GM19452 (cell line): ENCODE data around the gene CTCF.
A peak's percentile ranks its signal among the peaks of the same experiment; 100 is the strongest.

Experiments
- ATAC-seq: cut with Tn5 transposase; IDR thresholded peaks from one replicate; pipeline ENCODE4 v1.9.1; 2021; ENCODE audit not compliant: unreplicated experiment

Gene CTCF

DNA sequence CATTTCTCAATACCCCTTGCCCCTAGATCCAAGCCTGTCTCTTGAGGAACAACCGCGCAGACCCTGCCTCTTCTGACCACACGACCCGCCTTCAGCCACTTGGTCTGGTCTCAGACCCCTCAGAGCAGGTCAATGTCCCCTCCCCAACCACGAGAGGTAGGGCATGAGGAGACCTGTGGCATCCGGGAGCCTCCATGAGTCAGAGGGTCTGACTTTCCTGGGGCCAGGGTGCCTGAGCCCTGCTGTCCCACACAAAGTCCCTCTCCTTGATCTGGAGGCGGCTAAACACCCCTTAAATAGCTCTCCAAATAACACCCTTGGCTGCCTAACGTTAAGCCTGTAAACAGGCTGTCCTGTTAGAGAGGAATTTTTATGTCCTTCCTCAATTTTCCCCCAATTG, 87.7 kb downstream of the CTCF start:
- no peak for ATAC-seq

DNA sequence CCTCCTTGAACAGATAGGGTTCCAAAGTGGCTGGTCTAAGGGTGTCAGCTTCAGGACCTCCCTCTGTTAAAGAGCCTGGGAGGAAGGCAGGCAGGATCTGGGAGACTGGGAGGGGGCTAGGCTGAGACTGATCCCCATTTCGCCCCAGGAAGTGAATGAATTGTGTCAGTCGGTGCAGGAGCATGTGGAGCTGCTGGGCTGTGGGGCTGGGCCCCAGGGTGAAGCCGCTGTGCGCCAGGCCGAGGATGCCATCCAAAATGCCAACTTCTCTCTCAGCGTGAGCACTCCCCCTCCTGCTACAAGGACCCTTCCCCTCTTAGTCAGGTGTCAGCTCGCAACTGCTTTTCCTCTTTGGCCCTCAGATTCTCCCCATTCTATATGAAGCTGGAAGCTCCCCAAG, 88.7 kb downstream of the CTCF start:
- ATAC-seq: no peak

DNA sequence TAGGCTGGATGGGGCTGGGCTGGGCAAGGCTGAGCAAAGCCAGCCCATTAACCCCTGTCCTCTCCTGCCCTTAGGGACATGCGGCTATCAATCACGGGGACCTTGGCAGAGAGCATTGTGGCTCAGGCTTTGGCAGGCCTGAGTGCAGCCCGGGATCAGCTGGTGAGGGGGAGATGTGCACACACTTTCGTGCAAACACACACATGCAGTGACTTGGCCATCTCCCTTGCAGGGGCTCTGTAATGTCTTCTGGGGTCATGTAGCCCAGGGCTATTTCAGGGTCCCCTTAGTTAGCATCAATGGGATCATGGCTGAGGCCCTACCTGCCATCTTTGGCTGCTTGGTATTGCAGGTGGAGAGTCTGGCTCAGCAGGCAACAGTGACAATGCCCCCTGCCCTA, 89.5 kb downstream of the CTCF start:
- no peak for ATAC-seq

GRCh38 chr16:67652578-67653127, 90.3 kb downstream of the CTCF start:
- no peak for ATAC-seq

DNA sequence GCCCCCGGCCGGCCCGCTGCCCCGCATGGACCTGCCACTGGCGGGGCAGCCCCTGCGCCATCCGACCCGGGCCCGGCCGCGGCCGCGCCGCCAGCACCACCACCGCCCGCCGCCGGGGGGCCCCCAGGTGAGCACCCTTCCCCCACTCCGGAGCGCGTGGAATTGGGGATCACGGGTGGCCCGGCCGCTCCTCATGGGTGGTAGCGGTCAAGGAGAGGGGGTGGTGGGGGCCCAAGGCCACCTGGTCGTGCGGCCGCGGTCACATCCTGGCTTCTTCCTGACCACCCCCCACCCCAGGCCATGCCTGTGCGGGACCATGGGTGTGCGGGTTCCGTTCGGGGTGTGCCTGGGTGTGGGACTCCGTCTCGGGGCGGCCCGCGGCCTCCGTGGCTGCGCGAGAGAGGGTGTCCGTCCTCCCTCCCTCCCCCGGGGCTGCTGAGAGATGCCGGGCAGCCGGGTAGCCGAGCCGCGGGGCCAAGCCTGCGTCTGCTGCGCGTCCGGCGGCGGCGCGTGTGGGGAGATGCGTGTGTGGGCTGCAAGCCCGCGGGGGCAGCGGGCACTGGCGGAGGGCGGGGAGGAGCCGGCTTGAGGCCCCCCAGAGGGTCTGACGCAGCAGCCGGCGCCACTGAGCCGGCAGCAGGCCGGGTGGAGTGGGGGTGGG, 90.9 kb downstream of the CTCF start:
- ATAC-seq: no peak

- no peak for ATAC-seq
Measured at GRCh38 chr16:67653789-67654402, 91.6 kb downstream of the CTCF start.

GRCh38 chr16:67654403-67654911, 92.1 kb downstream of the CTCF start:
- no peak for ATAC-seq

DNA sequence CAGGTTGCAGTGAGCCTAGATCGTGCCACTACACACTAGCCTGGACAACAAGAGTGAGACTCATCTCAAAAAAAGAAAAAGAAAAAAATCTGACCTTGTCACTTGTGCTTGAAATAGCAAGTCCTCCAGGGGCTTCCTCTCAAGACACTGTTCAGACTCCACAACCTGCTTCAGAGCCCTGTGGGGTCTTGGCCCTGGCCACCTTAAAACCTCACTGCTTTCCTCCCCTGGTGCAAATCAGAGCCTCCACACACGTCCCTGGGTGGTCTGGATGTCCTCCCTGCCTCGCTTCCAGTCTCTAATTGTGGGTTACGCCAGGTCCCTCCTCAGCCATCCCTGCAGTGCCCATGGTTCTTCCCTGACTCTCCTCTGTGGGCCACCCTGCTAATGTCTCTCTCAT, 93.0 kb downstream of the CTCF start:
- no peak for ATAC-seq

DNA sequence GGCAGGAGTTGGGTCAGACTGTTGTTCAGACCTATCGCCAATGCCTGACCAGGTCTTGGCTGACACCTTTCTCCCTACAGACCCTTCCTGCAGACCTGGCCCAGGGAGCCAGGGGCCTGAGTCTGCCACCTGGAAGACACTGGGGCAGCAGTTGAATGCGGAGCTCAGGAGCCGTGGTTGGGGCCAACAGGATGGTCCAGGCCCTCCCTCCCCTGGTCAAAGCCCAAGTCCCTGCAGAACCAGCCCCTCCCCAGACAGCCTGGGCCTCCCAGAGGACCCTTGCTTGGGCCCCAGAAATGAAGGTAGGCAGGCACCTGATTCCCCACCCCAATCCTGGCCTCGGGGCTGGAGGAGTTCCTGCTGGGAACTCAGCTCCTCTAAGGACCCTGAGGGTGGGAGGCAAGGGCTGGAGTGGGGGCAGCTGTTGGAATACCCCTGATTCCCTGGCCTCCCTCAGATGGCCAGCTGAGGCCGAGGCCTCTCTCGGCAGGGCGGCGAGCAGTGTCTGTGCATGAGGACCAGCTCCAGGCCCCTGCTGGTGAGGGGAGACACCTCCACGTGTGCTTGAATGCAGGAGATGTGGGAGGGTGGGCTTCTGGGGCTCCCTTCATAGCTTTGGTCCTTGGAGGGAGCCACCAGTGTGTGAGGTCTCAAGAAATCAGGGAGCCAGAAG, 94.2 kb downstream of the CTCF start:
- no peak for ATAC-seq

- no peak for ATAC-seq
Measured at GRCh38 chr16:67657017-67657608, 94.8 kb downstream of the CTCF start.

GRCh38 chr16:67657751-67658518, 95.6 kb downstream of the CTCF start:
- ATAC-seq: no peak

DNA sequence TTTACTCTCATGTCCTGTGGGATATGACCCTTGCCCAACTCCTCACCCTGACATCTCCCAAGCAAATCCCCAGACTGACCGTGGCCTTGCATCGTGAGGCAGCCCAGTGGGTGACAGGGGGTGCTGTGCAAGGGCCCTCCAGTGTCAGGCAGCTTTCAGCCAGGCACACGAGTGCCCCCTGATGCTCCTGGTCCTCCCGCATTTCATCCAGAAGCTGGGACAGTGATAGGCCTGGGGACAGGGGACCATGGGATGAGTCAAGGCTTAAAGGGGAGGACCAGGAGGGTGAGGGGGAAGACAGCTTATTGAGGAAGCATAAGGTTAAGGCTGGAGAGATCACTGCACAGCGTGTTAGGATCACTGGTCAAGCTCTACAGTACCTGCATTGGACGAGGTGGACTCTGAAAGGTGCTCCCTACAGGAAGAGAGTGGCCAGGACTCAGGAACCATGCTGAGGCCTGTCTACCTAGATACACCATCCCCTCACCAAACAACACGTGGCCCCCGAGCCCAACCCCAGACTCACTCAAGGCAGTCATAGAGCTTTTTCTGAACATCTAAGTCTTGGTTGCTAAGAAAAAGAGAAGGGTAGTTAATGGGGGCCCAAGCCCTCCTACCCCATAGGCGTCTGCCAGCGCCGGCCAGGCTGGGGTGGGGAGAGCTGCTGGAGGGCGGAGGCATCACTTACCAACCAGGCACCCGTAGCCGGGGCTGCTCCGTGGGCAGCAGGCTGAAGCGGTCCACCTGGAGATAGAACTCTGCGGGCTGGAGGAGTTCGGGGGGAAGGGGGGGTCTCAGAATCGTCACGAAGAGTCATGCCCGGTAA, 96.7 kb downstream of the CTCF start:
- ATAC-seq: no peak

DNA sequence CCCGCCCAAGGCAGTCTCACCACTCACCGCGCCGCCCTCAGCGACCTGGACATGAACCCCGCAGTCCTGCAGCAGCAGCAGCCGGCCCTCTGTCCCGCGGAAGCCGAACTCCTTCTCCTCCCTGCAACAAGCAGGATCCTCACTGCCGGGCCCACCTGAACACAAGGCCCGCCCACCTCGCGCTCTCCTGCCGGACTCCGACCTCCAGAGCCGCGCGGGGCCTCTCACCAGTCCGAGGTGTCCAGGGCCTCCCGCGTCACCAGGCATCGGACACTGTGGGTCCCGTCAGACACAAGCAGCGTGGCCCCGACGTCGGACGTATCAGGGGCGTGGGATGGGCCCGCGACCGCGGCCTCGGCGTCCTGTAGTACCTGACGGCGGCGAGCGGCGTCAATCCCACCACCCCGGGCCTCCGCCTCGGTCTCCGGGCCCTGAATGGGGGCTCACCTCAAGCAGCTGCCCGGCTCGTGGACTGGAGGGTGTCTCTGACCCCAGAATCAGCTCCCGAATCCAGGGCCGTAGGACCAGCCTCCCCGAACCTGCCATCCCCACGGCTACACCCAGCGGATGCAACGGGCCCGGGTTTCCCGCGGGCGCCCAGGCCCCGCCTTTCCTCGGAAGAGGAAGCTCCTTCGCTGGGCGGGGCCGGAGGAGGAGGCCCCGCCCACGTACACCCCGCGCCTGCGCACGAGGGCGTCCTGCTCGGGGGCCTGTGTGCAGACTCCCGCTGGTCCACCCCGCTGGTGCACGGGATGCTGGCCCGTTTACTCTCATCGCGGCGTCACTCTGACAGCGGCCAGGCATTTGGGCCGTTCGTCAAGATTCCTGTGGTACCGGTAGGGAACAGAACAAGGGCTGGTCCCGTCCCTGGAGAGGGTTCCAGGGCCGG, 97.6 kb downstream of the CTCF start, which contains the start of gene ACD:
Gene ACD (minus strand): TSS at position 586 of the 889 bp plus-strand sequence. CDS start 40 bp downstream, at position 546.
- ATAC-seq: peak; percentile 54

DNA sequence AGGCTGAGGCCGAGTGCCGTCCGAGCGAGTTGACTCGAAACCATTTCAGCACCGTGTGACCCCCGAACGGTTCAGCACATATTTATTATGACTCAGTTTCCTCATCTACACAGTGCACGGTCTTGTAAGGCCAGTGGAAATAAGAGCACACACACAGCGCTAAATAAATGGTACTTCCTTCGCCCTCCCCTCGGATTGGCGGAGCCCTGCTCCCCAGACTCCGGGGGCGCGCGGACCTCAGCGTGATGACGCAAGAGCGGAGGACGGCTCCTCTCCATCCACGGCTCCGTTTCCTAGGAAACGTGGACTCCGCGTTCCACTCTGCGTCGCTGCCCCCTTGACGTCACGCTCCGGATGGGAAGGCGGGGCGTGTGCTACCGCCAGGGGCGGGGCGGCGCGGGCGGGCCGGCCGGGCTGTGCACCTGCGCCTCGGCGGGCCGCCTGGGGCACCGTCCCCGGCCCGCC, 98.3 kb downstream of the CTCF start, which contains the start of gene PARD6A:
Gene PARD6A (plus strand): TSS at position 397 of the 465 bp plus-strand sequence. CDS start 79 bp downstream, outside the sequence.
- ATAC-seq: peak; percentile 77

DNA sequence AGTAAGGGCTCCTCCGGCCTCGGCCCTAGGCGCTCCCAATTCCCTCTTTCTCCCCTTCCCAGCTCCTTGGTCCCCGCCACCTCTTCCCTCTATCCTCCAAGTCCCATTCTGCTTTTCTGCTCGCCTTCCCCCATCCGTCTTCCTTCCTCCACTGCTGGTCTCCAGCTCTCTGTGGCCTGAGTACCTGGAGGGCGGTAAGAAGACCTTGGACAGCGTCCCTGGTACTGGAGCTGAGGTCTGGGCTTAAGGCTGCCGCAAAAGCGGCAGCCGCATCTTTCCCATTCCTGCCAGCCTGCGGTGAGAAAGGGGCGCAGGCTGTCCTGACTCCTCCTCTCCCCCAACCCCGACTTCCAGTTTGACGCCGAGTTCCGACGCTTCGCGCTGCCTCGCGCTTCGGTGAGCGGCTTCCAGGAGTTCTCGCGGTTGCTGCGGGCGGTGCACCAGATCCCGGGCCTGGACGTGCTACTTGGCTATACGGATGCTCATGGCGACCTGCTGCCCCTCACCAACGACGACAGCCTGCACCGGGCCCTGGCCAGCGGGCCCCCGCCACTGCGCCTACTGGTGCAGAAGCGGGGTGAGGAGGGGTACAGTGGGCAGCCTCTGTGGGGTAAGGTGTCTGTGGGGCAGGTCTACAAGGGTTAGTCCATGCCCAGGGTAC, 98.9 kb downstream of the CTCF start:
- no peak for ATAC-seq

- ATAC-seq: no peak
Measured at GRCh38 chr16:67661886-67662652, 99.7 kb downstream of the CTCF start.

GRCh38 chr16:67662653-67663010, 100.3 kb downstream of the CTCF start:
- ATAC-seq: no peak
